Loucy (cell line): ENCODE results near the gene C22orf31.

Experiments used
- CTCF ChIP-seq: fragments of 200-600 bp; sonication (generic); conservative IDR thresholded peaks from 2 replicates; pipeline ENCODE4 v1.5.1; 2014; ENCODE audit warnings: mild to moderate bottlenecking, antibody characterized with exemption, low read length
- EZH2phosphoT487 ChIP-seq: fragments of 200-600 bp; IDR thresholded peaks from 2 replicates; pipeline ENCODE4 v1.6.1; 2018; ENCODE audit warnings: antibody characterized with exemption, mild to moderate bottlenecking, moderate library complexity, borderline replicate concordance

GRCh38 chr22:29105468-29105867, 43.8 kb upstream of the C22orf31 start:
- TF ChIP-seq CTCF, result no peak
- no peak for TF ChIP-seq EZH2phosphoT487
